Neural cell (in vitro differentiated cells): ENCODE measurements around the gene KRTAP3-3. TPM values are rescaled to one million over a fixed set of nuclear protein-coding genes. Genes with fewer than 3 reads are reported as not detected.
"Not testable (repeated sequence)": the region's sequence is repeated elsewhere in the genome, so short reads cannot be mapped to it uniquely, and the experiment has no call there.

Experiments
- H2AFZ ChIP-seq: fragments of 200-600, 300-800 bp; sonication (generic), shearing (Covaris generic); 2 replicates; pipeline ENCODE4 v1.6.0; 2014; ENCODE audit warnings: low read depth, mild to moderate bottlenecking, antibody characterized with exemption, low read length, moderate library complexity
- H3F3A ChIP-seq: fragments of 200-600 bp; shearing (Covaris generic); 2 replicates; pipeline ENCODE4 v1.6.1; 2016; ENCODE audit warnings: mild to moderate bottlenecking, moderate library complexity, mixed read lengths, antibody characterized with exemption, low read length; ENCODE audit not compliant: insufficient read depth, poor library complexity, severe bottlenecking
- H3K27ac ChIP-seq: fragments of 200-600, 300-800 bp; sonication (generic), shearing (Covaris generic); 2 replicates; pipeline ENCODE4 v1.5.1; 2014; ENCODE audit warnings: mild to moderate bottlenecking, low read length, moderate library complexity
- H3K27me3 ChIP-seq: fragments of 300-800, 200-600 bp; sonication (generic), shearing (Covaris generic); 2 replicates; pipeline ENCODE4 v1.6.0; 2014; ENCODE audit warnings: mild to moderate bottlenecking, low read depth, low read length, moderate library complexity; ENCODE audit not compliant: insufficient read depth
- H3K36me3 ChIP-seq: fragments of 300-800, 200-600 bp; sonication (generic), shearing (Covaris generic); 2 replicates; pipeline ENCODE4 v1.5.1; 2014; ENCODE audit warnings: mild to moderate bottlenecking, antibody characterized with exemption, low read length, moderate library complexity; ENCODE audit not compliant: insufficient read depth
- H3K4me2 ChIP-seq: fragments of 300-800, 200-600 bp; sonication (generic), shearing (Covaris generic); 2 replicates; pipeline ENCODE4 v1.6.0; 2014; ENCODE audit warnings: mild to moderate bottlenecking, low read length
- H3K4me3 ChIP-seq: fragments of 300-800, 200-600 bp; sonication (generic), shearing (Covaris generic); 2 replicates; pipeline ENCODE4 v1.5.1; 2014; ENCODE audit warnings: mild to moderate bottlenecking, low read length, moderate library complexity
- H3K79me2 ChIP-seq: fragments of 200-600 bp; shearing (Covaris generic); replicated peaks from 2 replicates; pipeline ENCODE4 v1.6.0; 2014; ENCODE audit warnings: mild to moderate bottlenecking, low read length, moderate library complexity; ENCODE audit not compliant: insufficient read depth
- H3K9ac ChIP-seq: fragments of 300-800, 200-600 bp; sonication (generic), shearing (Covaris generic); 2 replicates; pipeline ENCODE4 v1.6.1; 2016; ENCODE audit warnings: mild to moderate bottlenecking, low read length, mixed read lengths
- H3K9me2 ChIP-seq: fragments of 200-600 bp; shearing (Covaris generic); 2 replicates; pipeline ENCODE4 v1.6.1; 2016; ENCODE audit warnings: mild to moderate bottlenecking, low read length, mixed read lengths; ENCODE audit not compliant: insufficient read depth
- H3K9me3 ChIP-seq: fragments of 200-600, 300-800 bp; sonication (generic), shearing (Covaris generic); 2 replicates; pipeline ENCODE4 v1.6.1; 2016; ENCODE audit warnings: mild to moderate bottlenecking, mixed run types, low read length, moderate library complexity, mixed read lengths
- H4K20me1 ChIP-seq: fragments of 200-600 bp; shearing (Covaris generic); 2 replicates; pipeline ENCODE4 v1.6.1; 2016; ENCODE audit warnings: mild to moderate bottlenecking, mixed run types; ENCODE audit not compliant: insufficient read depth
- EP300 ChIP-seq: fragments of 450-650 bp; conservative IDR thresholded peaks from 2 replicates; pipeline ENCODE4 v1.6.1; 2014; ENCODE audit warnings: antibody characterized with exemption, mild to moderate bottlenecking, moderate library complexity; ENCODE audit not compliant: poor library complexity, severe bottlenecking
- EZH2 ChIP-seq: fragments of 200-600, 300-800 bp; shearing (Covaris generic), sonication (generic); IDR thresholded peaks from 2 replicates; pipeline ENCODE4 v1.6.1; 2014; ENCODE audit warnings: antibody characterized with exemption, low read length, borderline replicate concordance, mild to moderate bottlenecking; ENCODE audit not compliant: insufficient read depth, poor library complexity, severe bottlenecking
- MXI1 ChIP-seq: fragments of 450-650 bp; conservative IDR thresholded peaks from 2 replicates; pipeline ENCODE4 v1.6.1; 2014; ENCODE audit warnings: antibody characterized with exemption, mild to moderate bottlenecking; ENCODE audit not compliant: poor library complexity, severe bottlenecking
- POLR2AphosphoS5 ChIP-seq: IDR thresholded peaks from 2 replicates; pipeline ENCODE4 v1.6.1; 2012
- RAD21 ChIP-seq: fragments of 450-650 bp; conservative IDR thresholded peaks from 2 replicates; pipeline ENCODE4 v1.6.1; 2014; ENCODE audit warnings: antibody characterized with exemption, mild to moderate bottlenecking, moderate library complexity
- SMC3 ChIP-seq: fragments of 450-650 bp; conservative IDR thresholded peaks from 2 replicates; pipeline ENCODE4 v1.6.1; 2014; ENCODE audit warnings: antibody characterized with exemption, mild to moderate bottlenecking, moderate library complexity; ENCODE audit not compliant: poor library complexity
- TAF1 ChIP-seq: IDR thresholded peaks from 2 replicates; pipeline ENCODE4 v1.6.1; 2012; ENCODE audit warnings: low read depth
- polyA plus RNA-seq: library from polyadenylated mRNA; depleted of rRNA; stranded (reverse); fragments of >200 nt; gene quantifications from 2 replicates; pipeline ENCODE4 v1.2.3, GENCODE V29; 2014
- TF ChIP-seq, protein P1 (sequence below): fragments of 450-650 bp; IDR thresholded peaks from 2 replicates; pipeline ENCODE4 v1.5.1; 2014; ENCODE audit warnings: antibody characterized with exemption, mild to moderate bottlenecking, moderate library complexity; ENCODE audit not compliant: poor library complexity, severe bottlenecking
- TF ChIP-seq, protein P2 (sequence below): IDR thresholded peaks from 2 replicates; pipeline ENCODE4 v1.6.1; 2012; ENCODE audit warnings: borderline replicate concordance

KRTAP3-3 gene
- polyA plus RNA-seq, 1 donor from 2014 or later, result not detected

DNA sequence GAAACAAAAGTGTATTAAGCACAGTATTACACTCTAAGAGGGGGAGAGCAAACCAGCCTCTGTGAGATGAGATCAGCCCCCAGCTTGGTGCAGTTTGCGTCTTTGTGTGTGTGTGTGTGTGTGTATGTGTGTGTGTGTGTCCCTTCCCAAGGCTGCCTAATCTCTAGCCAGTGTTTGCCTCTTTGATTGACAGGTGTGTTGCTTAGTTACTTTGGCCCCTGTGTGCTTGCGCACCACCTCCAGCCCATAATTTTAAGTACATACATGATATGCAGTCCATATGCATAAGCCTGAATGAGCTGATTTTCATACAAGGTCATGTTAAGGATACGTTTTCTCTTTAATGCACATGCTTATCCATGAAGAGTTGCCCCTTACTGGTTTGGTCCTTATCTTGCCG lies 7.8 kb upstream of the KRTAP3-3 start:
- Histone ChIP-seq H3K4me3 (no peak overlapping the region), H2AFZ (no peak overlapping the region), H3K27me3 (no peaks in the 10 kb centered on the region), H3F3A (no peaks in the 10 kb centered on the region), H3K4me2 (no peak overlapping the region), H3K36me3 (no peaks in the 10 kb centered on the region), H4K20me1 (no peaks in the 10 kb centered on the region), H3K9me3 (no peaks in the 10 kb centered on the region), H3K79me2 (no peaks in the 10 kb centered on the region), H3K9me2 (no peaks in the 10 kb centered on the region), H3K9ac (no peak overlapping the region), H3K27ac (no peak overlapping the region)
- TF ChIP-seq POLR2AphosphoS5 (no peak), EZH2 (no peak), SMC3 (no peak), RAD21 (no peak), TAF1 (no peak), EP300 (no peak), MXI1 (no peak)
- TF ChIP-seq, protein P1, sequence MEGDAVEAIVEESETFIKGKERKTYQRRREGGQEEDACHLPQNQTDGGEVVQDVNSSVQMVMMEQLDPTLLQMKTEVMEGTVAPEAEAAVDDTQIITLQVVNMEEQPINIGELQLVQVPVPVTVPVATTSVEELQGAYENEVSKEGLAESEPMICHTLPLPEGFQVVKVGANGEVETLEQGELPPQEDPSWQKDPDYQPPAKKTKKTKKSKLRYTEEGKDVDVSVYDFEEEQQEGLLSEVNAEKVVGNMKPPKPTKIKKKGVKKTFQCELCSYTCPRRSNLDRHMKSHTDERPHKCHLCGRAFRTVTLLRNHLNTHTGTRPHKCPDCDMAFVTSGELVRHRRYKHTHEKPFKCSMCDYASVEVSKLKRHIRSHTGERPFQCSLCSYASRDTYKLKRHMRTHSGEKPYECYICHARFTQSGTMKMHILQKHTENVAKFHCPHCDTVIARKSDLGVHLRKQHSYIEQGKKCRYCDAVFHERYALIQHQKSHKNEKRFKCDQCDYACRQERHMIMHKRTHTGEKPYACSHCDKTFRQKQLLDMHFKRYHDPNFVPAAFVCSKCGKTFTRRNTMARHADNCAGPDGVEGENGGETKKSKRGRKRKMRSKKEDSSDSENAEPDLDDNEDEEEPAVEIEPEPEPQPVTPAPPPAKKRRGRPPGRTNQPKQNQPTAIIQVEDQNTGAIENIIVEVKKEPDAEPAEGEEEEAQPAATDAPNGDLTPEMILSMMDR, result no peak
- TF ChIP-seq, protein P2, sequence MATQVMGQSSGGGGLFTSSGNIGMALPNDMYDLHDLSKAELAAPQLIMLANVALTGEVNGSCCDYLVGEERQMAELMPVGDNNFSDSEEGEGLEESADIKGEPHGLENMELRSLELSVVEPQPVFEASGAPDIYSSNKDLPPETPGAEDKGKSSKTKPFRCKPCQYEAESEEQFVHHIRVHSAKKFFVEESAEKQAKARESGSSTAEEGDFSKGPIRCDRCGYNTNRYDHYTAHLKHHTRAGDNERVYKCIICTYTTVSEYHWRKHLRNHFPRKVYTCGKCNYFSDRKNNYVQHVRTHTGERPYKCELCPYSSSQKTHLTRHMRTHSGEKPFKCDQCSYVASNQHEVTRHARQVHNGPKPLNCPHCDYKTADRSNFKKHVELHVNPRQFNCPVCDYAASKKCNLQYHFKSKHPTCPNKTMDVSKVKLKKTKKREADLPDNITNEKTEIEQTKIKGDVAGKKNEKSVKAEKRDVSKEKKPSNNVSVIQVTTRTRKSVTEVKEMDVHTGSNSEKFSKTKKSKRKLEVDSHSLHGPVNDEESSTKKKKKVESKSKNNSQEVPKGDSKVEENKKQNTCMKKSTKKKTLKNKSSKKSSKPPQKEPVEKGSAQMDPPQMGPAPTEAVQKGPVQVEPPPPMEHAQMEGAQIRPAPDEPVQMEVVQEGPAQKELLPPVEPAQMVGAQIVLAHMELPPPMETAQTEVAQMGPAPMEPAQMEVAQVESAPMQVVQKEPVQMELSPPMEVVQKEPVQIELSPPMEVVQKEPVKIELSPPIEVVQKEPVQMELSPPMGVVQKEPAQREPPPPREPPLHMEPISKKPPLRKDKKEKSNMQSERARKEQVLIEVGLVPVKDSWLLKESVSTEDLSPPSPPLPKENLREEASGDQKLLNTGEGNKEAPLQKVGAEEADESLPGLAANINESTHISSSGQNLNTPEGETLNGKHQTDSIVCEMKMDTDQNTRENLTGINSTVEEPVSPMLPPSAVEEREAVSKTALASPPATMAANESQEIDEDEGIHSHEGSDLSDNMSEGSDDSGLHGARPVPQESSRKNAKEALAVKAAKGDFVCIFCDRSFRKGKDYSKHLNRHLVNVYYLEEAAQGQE, result no peak

DNA sequence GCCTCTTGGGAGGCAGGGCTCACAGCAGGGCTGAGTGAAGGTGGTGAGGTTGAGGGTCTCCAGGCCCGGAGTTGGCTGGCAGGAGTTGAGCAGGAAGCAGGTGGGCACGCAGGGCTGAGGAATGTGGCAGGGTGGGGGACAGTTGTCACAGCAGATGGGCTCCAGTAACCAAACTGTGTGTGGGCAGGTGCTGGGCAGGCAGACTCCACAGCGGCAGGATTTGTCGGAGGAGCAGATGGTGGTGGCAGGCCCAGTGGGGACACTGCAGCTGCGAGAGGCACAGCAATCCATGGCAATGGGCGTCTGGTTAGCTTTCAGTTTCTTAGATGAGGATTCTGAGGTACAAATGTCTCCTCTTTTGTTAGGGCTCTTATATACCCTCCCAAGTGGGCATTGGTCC lies 5.6 kb upstream of the KRTAP3-3 start, which contains the start of gene KRTAP3-2:
Gene KRTAP3-2 (minus strand): TSS at position 344 of the 400 bp plus-strand sequence. CDS start 53 bp downstream, at position 291.
- H4K20me1 ChIP-seq, H3F3A ChIP-seq, H3K9ac ChIP-seq, H3K79me2 ChIP-seq, H2AFZ ChIP-seq, H3K27me3 ChIP-seq, H3K9me2 ChIP-seq, H3K4me2 ChIP-seq, H3K27ac ChIP-seq, H3K4me3 ChIP-seq, H3K36me3 ChIP-seq, H3K9me3 ChIP-seq: not testable (repeated sequence)

DNA sequence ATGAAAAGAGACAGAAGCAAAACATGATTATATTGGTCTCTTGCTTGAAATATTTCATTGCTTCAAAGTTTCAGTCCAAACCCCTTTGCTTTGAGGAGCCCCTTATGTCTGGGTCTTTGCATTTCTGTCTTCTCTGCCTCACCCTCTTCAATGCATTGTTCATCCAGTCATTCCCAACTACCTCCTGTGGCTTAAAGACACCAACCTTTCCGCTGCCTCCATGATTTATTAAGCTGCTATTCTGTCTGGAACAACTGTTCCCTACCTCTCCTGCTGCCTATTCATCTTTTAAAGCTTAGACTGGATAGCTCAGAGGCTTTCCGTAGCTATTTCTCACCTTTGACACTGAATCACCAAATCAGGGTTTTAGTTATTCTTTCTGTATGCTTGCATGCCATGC lies 3.4 kb upstream of the KRTAP3-3 start:
- H3K4me2 ChIP-seq, result no peak overlapping the region
- TF ChIP-seq RAD21 (no peak), TAF1 (no peak), EZH2 (no peak), POLR2AphosphoS5 (no peak), EP300 (no peak), SMC3 (no peak), MXI1 (no peak)
- TF ChIP-seq, protein P1, result no peak
- TF ChIP-seq, protein P2, result no peak
- H3K9me2 ChIP-seq, result no peaks in the 10 kb centered on the region
- H2AFZ ChIP-seq, result no peak overlapping the region
- H4K20me1 ChIP-seq, result no peaks in the 10 kb centered on the region
- no peaks in the 10 kb centered on the region for H3F3A ChIP-seq
- no peaks in the 10 kb centered on the region for H3K27me3 ChIP-seq
- H3K79me2 ChIP-seq, result no peaks in the 10 kb centered on the region
- H3K9ac ChIP-seq, result no peak overlapping the region
- H3K4me3 ChIP-seq, result no peak overlapping the region
- H3K36me3 ChIP-seq, result no peaks in the 10 kb centered on the region
- H3K9me3 ChIP-seq, result no peaks in the 10 kb centered on the region
- H3K27ac ChIP-seq, result no peak overlapping the region
